GM19099 (cell line): ENCODE measurements around the gene TSR2.

Experiments used
- POLR2A ChIP-seq: IDR thresholded peaks from 3 replicates; pipeline ENCODE4 v1.6.1; 2011; ENCODE audit warnings: low read depth; ENCODE audit not compliant: insufficient read length; ENCODE audit errors: extremely low read depth

The TSR2 gene

GRCh38 chrX:54439960-54440871 lies at the start of gene TSR2:
Gene TSR2, plus strand, starts transcription at chrX:54440404. Its CDS starts 18 bp downstream, at chrX:54440422.
- TF ChIP-seq POLR2A, result peak; percentile 67

- TF ChIP-seq POLR2A, result no peak
These were observed 43.1 kb upstream of the TSR2 start for GRCh38 chrX:54397113-54397512.

- TF ChIP-seq POLR2A, result no peak
These were observed 32.9 kb upstream of the TSR2 start for GRCh38 chrX:54407266-54407665.

GRCh38 chrX:54411732-54412131 lies 28.5 kb upstream of the TSR2 start:
- no peak for TF ChIP-seq POLR2A

- TF ChIP-seq POLR2A, result no peak
These were observed 26.5 kb upstream of the TSR2 start for GRCh38 chrX:54413753-54414152.

- TF ChIP-seq POLR2A, result no peak
These were observed 24.5 kb upstream of the TSR2 start for GRCh38 chrX:54415534-54416350.

- TF ChIP-seq POLR2A, result no peak
These were observed 23.2 kb upstream of the TSR2 start for GRCh38 chrX:54416965-54417364.

GRCh38 chrX:54419559-54420302 lies 20.5 kb upstream of the TSR2 start:
- no peak for TF ChIP-seq POLR2A

- no peak for TF ChIP-seq POLR2A
These were observed 18.0 kb upstream of the TSR2 start for GRCh38 chrX:54422168-54422567.

GRCh38 chrX:54423161-54423888 lies 16.9 kb upstream of the TSR2 start:
- no peak for TF ChIP-seq POLR2A

- no peak for TF ChIP-seq POLR2A
These were observed 12.3 kb upstream of the TSR2 start for GRCh38 chrX:54427837-54428424.

- no peak for TF ChIP-seq POLR2A
These were observed 9.7 kb upstream of the TSR2 start for GRCh38 chrX:54430519-54430918.

GRCh38 chrX:54435121-54435520 lies 5.1 kb upstream of the TSR2 start:
- no peak for TF ChIP-seq POLR2A

GRCh38 chrX:54442790-54443189 lies 2.6 kb downstream of the TSR2 start:
- no peak for TF ChIP-seq POLR2A
